Measurements from ENCODE around the gene DLL1.
"Not testable (repeated sequence)": the region's sequence is repeated elsewhere in the genome, so short reads cannot be mapped to it uniquely, and the experiment has no call there.

The DLL1 gene

DNA sequence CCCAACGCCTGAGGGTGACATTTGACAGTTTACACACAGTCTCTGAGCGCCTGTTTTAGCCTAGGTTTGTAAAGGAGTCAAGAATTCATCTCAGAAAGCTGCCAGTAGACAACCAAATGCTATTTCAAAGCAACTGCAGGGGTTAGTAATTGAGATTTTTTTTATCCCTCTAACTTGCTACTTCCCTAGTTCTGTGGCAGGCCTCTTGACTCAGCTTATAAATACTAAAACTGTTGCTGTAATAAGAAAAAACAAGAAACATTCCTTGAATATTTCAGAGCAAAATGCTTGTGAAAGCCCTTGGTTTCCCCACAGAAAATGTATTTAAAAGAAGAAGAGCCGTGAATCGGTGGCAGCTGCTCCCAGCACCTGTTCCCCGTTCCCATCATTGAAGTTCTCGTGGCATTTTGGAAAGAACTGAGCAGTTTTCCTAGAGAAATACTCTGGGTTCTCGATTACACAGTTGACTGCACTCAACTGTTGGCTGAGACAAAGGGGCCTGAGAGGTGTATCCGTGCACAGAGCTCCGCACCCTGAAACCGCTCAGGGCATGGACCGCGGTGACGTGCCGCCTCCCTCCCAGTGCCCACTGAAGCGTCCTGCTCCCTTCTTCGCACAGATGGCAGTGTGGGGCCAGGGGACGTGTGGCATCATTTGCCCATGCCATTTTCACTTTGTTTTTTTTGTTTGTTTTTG lies 20.9 kb downstream of the DLL1 start:
- H3K27me3 ChIP-seq (ENCODE audit: insufficient read depth, low read length): no peaks in the 10 kb centered on the region; the same call in 1 of the 2 replicates
- H3K4me1 ChIP-seq (ENCODE audit: insufficient read depth, low read length): peaks cover 6% of the 10 kb centered on the region; the same call in 1 of the 2 replicates
- no peak overlapping the region for H3K4me3 ChIP-seq (ENCODE audit: low read length)
- no peak overlapping the region for H3K27ac ChIP-seq (ENCODE audit: low read length)
- no peaks in the 10 kb centered on the region for H3K36me3 ChIP-seq (ENCODE audit: insufficient read depth, low read depth, low read length)
- no peaks in the 10 kb centered on the region for H3K9me3 ChIP-seq (ENCODE audit: insufficient read depth, low read depth, low read length)
- no peak overlapping the region for H3K9ac ChIP-seq (ENCODE audit: low read depth, low read length)

DNA sequence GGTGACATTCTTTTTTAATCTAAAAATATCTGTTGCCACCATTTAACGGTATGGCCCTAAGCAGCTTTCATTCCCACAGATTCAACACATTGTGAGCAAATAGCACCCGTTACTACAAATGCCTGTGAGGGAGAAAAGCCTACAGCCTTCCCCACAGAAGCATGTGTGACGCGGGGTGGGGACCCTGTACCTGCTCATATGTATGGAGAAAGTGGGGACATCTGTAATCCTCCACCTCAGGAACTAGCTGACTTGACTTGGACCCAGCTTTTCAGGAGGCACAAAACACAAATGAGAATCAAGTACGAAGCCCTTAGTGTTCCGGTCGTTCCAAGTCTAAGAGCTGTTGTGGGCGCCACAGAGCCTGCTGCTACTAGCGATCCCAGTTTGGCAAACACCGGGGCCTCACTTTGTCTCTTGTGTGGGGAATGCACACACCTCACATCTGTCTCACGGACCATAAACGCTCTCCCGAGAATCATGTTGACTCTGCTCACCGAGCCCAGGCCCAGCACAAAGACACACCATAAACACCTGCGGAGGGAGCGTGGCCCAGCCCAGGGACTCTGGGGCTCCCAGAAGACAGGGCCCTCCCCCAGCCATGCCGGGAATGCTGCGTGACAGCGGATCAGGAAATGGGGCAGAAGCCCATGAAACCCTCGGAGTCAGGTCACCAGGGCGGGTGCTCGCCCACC lies 21.6 kb downstream of the DLL1 start:
- Histone ChIP-seq H3K4me3 (ENCODE audit: low read length) (no peak overlapping the region), H3K27me3 (ENCODE audit: insufficient read depth, low read length) (no peaks in the 10 kb centered on the region), H3K9me3 (ENCODE audit: insufficient read depth, low read depth, low read length) (no peaks in the 10 kb centered on the region), H3K9ac (ENCODE audit: low read depth, low read length) (no peak overlapping the region), H3K27ac (ENCODE audit: low read length) (no peak overlapping the region), H3K36me3 (ENCODE audit: insufficient read depth, low read depth, low read length) (no peaks in the 10 kb centered on the region), H3K4me1 (ENCODE audit: insufficient read depth, low read length) (peaks cover 6% of the 10 kb centered on the region; the same call in 1 of the 2 replicates)

DNA sequence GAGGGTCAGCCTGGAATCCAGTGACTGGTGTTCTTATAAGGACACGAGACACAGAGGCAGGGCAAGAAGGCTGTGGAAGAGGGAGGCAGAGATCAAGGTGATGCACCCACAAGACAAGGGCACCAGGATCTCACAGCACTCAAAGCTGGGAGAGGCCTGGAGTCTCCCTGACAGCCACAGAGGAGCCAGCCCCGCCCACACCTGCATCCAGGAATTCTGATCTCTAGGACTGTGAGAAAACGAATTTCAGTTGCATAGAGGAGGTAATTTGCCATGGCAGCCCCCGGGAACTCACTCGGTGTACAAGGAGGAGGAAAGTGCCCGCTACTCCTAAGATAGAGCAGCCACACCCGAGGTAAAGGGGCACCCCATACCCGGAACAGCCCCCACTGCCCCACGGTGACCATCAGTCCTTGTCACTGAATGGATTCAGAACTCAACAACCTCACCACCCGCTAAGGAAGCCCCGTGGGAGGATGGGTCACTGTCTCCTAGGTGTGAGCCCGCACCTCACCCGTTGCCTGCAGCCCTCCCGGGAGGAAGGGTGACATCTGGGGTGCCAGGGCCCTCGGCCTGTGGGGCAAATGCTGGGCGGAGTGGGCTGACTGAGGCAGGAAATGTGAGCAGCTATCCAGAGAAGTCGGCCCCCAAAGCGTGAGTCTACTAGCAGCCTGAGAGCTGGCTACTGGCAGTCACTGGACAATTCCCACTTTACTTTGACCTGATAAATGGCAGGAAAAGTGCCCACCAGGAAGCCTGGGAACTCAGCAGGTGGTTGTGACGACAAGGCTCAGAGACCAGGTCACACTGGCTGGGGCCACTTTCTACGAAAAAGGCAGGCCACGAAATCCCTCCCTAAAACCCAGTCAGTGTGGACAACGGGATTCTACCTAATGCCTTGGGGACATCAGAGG lies 22.4 kb downstream of the DLL1 start:
- H3K9me3 ChIP-seq (ENCODE audit: insufficient read depth, low read depth, low read length): no peaks in the 10 kb centered on the region
- no peak overlapping the region for H3K9ac ChIP-seq (ENCODE audit: low read depth, low read length)
- no peaks in the 10 kb centered on the region for H3K27me3 ChIP-seq (ENCODE audit: insufficient read depth, low read length)
- H3K4me3 ChIP-seq (ENCODE audit: low read length): no peak overlapping the region
- no peaks in the 10 kb centered on the region for H3K36me3 ChIP-seq (ENCODE audit: insufficient read depth, low read depth, low read length)
- no peak overlapping the region for H3K27ac ChIP-seq (ENCODE audit: low read length)
- peaks cover 6% of the 10 kb centered on the region; the same call in 1 of the 2 replicates for H3K4me1 ChIP-seq (ENCODE audit: insufficient read depth, low read length)

GRCh38 chr6:170267688-170268087 lies 23.2 kb downstream of the DLL1 start:
- Histone ChIP-seq H3K9me3 (ENCODE audit: insufficient read depth, low read depth, low read length) (no peaks in the 10 kb centered on the region), H3K4me3 (ENCODE audit: low read length) (no peak overlapping the region), H3K9ac (ENCODE audit: low read depth, low read length) (no peak overlapping the region), H3K27ac (ENCODE audit: low read length) (no peak overlapping the region), H3K27me3 (ENCODE audit: insufficient read depth, low read length) (no peaks in the 10 kb centered on the region), H3K4me1 (ENCODE audit: insufficient read depth, low read length) (peaks cover 6% of the 10 kb centered on the region; the same call in 1 of the 2 replicates), H3K36me3 (ENCODE audit: insufficient read depth, low read depth, low read length) (no peaks in the 10 kb centered on the region)

DNA sequence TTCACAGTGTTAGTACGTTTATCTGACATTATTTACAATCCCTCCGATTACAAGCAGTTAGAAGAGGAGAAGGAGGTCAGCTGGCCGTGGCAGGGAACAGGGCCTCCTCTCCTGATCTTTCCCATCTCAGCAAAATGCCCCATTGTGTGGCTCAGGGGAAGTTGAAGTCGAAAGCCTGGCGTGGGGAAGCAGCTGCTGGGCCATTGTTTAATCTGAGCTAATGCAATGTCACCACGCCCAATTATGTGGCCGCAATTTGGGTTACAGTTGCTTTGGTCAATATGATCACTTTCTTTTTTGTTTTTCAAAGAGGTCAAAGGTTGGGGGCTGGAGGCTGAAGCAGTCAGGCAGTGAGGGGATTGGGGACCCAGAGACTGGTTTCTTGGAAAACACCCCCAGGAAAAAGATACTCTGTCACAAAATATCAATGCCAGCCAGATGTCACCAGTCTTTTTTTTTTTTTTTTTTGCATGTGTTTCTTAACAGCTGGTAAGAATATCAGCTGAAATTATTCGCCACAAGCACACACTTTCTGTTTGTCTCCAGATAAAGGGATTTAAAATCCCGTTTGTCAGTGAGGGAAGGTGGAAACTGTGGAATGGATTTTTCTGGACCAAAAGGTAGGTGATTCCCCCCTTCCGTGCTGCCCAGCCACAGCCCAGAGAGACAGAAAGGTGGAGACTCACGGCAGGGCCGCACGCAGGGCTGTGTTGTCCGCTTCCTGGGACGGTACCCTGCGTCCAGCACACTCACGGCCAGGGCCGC lies 24.6 kb downstream of the DLL1 start:
- peaks cover 6% of the 10 kb centered on the region; the same call in 1 of the 2 replicates for H3K4me1 ChIP-seq (ENCODE audit: insufficient read depth, low read length)
- H3K9ac ChIP-seq (ENCODE audit: low read depth, low read length): no peak overlapping the region
- no peaks in the 10 kb centered on the region for H3K9me3 ChIP-seq (ENCODE audit: insufficient read depth, low read depth, low read length)
- no peak overlapping the region for H3K4me3 ChIP-seq (ENCODE audit: low read length)
- no peaks in the 10 kb centered on the region for H3K36me3 ChIP-seq (ENCODE audit: insufficient read depth, low read depth, low read length)
- H3K27ac ChIP-seq (ENCODE audit: low read length): no peak overlapping the region
- no peaks in the 10 kb centered on the region for H3K27me3 ChIP-seq (ENCODE audit: insufficient read depth, low read length)

- peaks cover 6% of the 10 kb centered on the region; the same call in 1 of the 2 replicates for H3K4me1 ChIP-seq (ENCODE audit: insufficient read depth, low read length)
- H3K9ac ChIP-seq (ENCODE audit: low read depth, low read length): no peak overlapping the region
- H3K4me3 ChIP-seq (ENCODE audit: low read length): no peak overlapping the region
- H3K36me3 ChIP-seq (ENCODE audit: insufficient read depth, low read depth, low read length): no peaks in the 10 kb centered on the region
- H3K27me3 ChIP-seq (ENCODE audit: insufficient read depth, low read length): no peaks in the 10 kb centered on the region
- no peaks in the 10 kb centered on the region for H3K9me3 ChIP-seq (ENCODE audit: insufficient read depth, low read depth, low read length)
- no peak overlapping the region for H3K27ac ChIP-seq (ENCODE audit: low read length)
Measured at GRCh38 chr6:170265655-170266054, 25.2 kb downstream of the DLL1 start.

DNA sequence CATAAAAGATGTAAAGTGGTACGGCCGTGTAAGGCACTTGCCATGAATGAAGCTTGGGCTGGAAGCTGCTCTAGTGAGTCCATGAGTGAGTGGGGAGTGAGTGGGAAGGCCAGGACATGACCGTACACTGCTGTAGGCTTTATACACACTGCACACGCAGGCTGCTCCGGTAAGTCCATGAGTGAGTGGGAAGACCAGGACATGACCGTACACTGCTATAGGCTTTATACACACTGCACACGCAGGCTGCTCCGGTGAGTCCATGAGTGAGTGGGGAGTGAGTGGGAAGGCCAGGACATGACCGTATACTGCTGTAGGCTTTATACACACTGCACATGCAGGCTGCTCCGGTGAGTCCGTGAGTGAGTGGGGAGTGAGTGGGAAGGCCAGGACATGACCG lies 26.2 kb downstream of the DLL1 start:
- not testable (repeated sequence) for H3K9ac ChIP-seq (ENCODE audit: low read depth, low read length); H3K4me3 ChIP-seq (ENCODE audit: low read length)

GRCh38 chr6:170264086-170264485 lies 26.8 kb downstream of the DLL1 start:
- no peaks in the 10 kb centered on the region for H3K9me3 ChIP-seq (ENCODE audit: insufficient read depth, low read depth, low read length)
- no peak overlapping the region for H3K4me3 ChIP-seq (ENCODE audit: low read length)
- no peaks in the 10 kb centered on the region for H3K27me3 ChIP-seq (ENCODE audit: insufficient read depth, low read length)
- no peaks in the 10 kb centered on the region for H3K36me3 ChIP-seq (ENCODE audit: insufficient read depth, low read depth, low read length)
- no peak overlapping the region for H3K27ac ChIP-seq (ENCODE audit: low read length)
- H3K4me1 ChIP-seq (ENCODE audit: insufficient read depth, low read length): no peaks in the 10 kb centered on the region; the same call in 1 of the 2 replicates
- no peak overlapping the region for H3K9ac ChIP-seq (ENCODE audit: low read depth, low read length)

More for the DNA sequence above, 26.2 kb downstream of the DLL1 start:
- not testable (repeated sequence) for H3K27me3 ChIP-seq (ENCODE audit: insufficient read depth, low read length); H3K36me3 ChIP-seq (ENCODE audit: insufficient read depth, low read depth, low read length); H3K27ac ChIP-seq (ENCODE audit: low read length); H3K9me3 ChIP-seq (ENCODE audit: insufficient read depth, low read depth, low read length); H3K4me1 ChIP-seq (ENCODE audit: insufficient read depth, low read length)

- Histone ChIP-seq H3K27me3 (ENCODE audit: insufficient read depth, low read length) (no peaks in the 10 kb centered on the region), H3K36me3 (ENCODE audit: insufficient read depth, low read depth, low read length) (no peaks in the 10 kb centered on the region), H3K4me1 (ENCODE audit: insufficient read depth, low read length) (no peaks in the 10 kb centered on the region; the same call in 1 of the 2 replicates), H3K4me3 (ENCODE audit: low read length) (no peak overlapping the region), H3K27ac (ENCODE audit: low read length) (no peak overlapping the region), H3K9me3 (ENCODE audit: insufficient read depth, low read depth, low read length) (no peaks in the 10 kb centered on the region), H3K9ac (ENCODE audit: low read depth, low read length) (no peak overlapping the region)
Measured at GRCh38 chr6:170263410-170263809, 27.5 kb downstream of the DLL1 start.

GRCh38 chr6:170262489-170263088 lies 28.3 kb downstream of the DLL1 start:
- H3K27me3 ChIP-seq (ENCODE audit: insufficient read depth, low read length): no peaks in the 10 kb centered on the region

More at GRCh38 chr6:170262489-170263088, 28.3 kb downstream of the DLL1 start:
- Histone ChIP-seq H3K36me3 (ENCODE audit: insufficient read depth, low read depth, low read length) (no peaks in the 10 kb centered on the region), H3K9me3 (ENCODE audit: insufficient read depth, low read depth, low read length) (no peaks in the 10 kb centered on the region), H3K4me3 (ENCODE audit: low read length) (no peak overlapping the region), H3K27ac (ENCODE audit: low read length) (no peak overlapping the region), H3K9ac (ENCODE audit: low read depth, low read length) (no peak overlapping the region), H3K4me1 (ENCODE audit: insufficient read depth, low read length) (no peaks in the 10 kb centered on the region; the same call in 1 of the 2 replicates)
